Activated CD4-positive, alpha-beta T cell treated with anti-CD3 and anti-CD28 coated beads for 1 hour (primary cell): ENCODE results near the gene TXNDC15.
"Not testable (repeated sequence)": the region's sequence is repeated elsewhere in the genome, so short reads cannot be mapped to it uniquely, and the experiment has no call there.

Experiments used
- DNase-seq: peaks from one replicate; pipeline ENCODE4 v3.0.0-alpha.2; 2020

Gene TXNDC15

DNA sequence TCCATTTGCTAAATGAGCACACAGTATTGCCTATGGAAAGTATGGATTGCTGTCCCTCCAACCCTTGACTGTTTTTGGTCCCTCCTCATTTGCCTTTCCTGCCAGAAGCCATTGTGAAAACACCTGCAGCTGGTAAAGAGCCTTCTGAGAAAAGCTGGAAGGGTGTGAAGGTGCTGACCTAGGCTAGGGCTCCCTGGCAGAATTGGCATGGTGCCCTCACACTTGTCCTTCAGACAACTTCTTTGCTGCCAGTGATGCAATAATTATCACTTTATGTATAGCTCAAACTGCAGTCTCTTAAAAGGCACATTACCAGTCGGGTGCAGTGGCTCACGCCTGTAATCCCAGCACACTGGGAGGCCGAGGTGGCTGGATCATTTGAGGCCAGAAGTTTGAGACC, 4.2 kb downstream of the TXNDC15 start:
- no peak for DNase-seq

DNA sequence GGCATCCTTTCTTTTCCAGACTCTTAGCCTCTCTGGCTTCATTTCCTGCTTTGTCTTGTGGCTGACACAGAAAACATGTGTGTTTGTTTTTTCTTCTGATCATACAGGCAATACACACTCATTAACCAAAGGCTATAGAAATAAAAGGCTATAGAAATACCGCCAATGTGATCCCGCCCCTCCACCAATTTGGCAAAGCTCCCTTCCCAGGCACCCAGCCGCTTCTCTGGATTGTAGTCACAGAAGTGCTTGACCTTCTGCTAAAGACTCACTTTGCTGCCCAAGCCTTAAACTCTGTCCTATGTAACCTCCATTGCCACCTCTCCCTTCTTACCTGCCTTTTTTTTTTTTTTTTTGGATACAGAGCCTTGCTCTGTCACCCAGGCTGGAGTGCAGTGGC, 5.3 kb downstream of the TXNDC15 start:
- DNase-seq = no peak

DNA sequence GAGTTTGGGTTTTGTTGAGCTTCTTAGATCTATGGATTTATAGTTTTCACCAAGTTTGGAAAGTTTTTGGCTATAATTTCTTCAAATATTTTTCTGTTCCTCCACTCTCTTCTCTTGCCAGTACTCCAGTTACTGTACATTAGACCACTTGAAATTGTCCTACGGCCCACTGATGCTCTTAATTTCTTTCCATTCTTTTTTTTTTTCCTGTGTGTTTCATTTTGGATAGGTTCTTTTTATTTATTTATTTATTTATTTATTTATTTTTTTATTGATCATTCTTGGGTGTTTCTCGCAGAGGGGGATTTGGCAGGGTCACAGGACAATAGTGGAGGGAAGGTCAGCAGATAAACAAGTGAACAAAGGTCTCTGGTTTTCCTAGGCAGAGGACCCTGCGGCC, 6.8 kb downstream of the TXNDC15 start:
- DNase-seq = not testable (repeated sequence)

DNA sequence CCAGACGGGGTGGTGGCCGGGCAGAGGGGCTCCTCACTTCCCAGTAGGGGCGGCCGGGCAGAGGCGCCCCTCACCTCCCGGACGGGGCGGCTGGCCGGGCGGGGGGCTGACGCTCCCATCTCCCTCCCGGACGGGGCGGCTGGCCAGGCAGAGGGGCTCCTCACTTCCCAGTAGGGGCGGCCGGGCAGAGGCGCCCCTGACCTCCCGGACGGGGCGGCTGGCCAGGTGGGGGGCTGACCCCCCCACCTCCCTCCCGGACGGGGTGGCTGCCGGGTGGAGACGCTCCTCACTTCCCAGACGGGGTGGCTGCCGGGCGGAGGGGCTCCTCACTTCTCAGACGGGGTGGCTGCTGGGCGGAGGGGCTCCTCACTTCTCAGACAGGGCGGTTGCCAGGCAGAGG, 7.5 kb downstream of the TXNDC15 start:
- not testable (repeated sequence) for DNase-seq

DNA sequence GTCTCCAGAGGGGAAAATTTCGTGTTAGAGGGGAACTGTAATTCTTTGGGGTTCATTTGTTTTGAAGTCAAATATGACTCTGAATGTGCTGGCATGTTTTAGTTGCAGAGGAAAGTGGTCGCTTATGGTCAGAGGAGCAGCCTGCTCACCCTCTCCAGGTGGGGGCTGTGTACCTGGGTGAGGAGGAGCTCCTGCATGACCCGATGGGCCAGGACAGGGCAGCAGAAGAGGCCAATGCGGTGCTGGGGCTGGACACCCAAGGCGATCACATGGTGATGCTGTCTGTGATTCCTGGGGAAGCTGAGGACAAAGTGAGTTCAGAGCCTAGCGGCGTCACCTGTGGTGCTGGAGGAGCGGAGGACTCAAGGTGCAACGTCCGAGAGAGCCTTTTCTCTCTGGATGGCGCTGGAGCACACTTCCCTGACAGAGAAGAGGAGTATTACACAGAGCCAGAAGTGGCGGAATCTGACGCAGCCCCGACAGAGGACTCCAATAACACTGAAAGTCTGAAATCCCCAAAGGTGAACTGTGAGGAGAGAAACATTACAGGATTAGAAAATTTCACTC, 13.5 kb downstream of the TXNDC15 start:
- DNase-seq = no peak

DNA sequence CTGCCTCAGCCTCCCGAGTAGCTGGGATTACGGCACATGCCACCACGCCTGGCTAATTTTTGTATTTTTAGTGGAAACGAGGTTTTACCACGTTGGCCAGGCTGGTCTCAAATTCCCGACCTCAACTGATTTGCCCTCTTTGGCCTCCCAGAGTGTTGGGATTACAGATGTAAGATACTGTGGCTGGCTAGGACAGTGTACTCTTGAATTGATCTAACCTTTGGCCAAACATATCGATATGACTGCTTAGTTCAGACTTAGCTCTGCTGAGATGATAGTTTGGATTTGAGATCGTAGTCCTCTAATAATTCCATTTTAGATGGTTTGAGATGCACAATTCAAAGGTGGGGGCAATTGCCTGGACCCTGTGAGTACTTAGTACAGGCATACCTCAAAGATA, 15.2 kb downstream of the TXNDC15 start:
- no peak for DNase-seq

DNA sequence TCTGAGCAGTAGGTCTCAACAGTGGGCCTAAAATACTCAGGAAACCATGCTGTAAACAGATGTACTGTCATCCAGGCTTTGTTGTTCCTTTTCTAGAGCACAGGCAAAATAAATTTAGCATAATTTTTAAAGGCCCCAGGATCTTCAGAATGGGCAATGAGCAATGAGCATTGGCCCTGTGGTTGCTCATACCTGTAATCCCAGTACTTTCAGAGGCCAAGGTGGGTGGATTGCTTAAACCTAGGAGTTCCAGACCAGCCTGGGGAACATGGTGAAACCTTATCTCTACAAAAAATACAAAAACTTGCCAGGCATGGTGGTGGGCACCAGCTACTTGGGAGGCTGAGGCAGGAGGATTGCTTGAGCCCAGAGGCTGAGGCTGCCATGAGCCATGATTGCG, 17.3 kb downstream of the TXNDC15 start:
- DNase-seq = no peak

DNA sequence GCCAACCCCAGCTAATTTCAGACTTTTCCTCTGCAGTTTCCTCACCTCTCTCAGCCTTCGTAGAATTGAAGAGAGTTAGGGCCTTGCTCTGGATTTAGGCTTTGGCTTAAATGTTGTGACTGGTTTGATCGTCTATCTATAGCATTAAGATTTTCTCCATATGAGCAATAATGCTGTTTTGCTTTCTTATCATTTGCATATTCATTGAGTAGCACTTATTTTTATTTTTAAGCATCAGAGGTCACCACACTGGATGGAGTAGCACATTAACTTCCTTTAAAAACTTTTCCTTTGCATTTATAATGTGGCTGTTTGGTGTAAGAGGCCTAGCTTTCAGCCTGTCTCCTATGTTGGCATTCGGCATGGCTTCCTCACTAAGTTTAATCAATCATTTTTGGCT, 18.1 kb downstream of the TXNDC15 start:
- DNase-seq = no peak

DNA sequence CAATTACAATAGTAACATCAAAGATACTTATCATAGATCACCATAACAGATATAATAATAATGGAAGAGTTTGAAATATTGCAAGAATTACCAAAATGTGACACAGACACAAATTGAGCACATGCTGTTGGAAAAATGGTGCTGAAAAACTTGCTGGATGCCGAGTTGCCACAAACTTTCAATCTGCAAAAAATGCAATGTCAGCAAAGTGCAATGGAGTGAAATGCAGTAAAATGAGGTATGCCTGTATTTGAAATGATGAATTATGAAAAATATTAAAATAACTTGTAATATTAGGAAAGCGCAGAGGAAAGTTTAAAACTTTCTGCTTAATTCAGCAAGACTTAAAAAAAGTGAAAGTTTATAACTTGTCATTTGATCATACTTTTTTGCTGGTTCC, 18.8 kb downstream of the TXNDC15 start:
- DNase-seq = no peak

DNA sequence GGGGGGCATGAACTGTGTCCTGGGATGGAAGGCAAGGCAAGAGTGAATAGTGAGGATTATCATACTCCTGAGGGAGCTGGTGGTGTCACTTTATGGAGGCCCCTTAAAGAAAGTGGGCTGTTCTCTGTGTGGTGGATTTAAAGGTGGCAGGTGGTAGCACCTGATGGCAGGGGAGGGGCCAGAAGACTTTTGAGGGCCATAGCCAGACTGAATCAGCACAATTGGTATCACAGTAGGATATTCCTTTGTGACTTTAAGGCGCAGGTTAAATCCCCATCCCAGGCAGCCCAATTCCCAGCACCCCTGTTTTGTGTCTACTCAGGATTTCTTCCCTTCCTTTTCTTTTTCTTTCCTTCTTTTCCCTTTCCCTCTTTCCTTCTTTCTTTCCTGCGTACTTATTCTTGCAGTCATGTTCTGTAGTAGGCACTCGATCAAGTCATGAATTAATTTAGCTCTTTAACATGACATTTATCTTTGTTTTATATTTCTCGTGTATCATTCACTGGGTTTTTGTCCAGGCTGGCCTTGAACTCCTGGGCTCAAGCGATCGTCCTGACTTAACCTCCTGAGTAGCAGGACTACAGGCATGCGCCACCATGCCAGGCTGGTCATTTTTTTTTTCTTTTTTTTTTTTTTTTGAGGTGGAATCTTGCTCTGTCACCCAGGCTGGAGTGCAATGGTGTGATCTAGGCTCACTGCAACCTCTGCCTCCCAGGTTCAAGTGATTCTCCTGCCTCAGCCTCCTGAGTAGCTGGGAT, 19.8 kb downstream of the TXNDC15 start:
- no peak for DNase-seq

DNA sequence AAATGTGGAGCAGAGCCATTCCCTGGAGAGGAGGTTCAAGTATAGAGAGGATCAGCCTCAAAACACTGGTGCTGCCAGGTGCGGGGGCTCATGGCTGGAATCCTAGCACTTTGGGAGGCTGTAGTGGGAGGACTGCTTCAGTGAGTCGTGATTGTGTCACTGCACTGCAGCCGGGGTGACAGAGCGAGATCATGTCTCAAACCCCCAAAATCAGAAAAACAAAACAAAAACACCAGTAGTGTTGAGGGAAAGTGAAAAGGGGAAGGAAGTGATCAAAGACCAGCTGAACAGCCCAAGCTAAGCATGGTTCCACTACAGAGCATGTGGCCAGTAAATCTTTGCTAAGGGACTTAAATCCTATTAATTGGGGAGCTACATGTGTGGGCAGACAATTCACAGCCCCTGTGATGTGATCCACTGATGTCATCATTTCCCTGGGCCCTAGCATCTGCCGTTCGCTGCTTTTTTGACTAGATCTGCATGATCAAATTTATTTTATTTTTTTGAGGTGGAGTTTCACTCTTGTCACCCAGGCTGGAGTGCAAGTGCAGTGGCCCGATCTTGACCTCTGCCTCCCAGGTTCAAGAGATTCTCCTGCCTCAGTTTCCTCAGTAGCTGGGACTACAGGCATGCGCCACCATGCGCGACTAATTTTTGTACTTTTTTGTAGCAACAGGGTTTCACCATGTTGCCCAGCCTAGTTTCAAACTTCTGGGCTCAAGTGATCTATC, 28.1 kb downstream of the TXNDC15 start:
- no peak for DNase-seq

DNA sequence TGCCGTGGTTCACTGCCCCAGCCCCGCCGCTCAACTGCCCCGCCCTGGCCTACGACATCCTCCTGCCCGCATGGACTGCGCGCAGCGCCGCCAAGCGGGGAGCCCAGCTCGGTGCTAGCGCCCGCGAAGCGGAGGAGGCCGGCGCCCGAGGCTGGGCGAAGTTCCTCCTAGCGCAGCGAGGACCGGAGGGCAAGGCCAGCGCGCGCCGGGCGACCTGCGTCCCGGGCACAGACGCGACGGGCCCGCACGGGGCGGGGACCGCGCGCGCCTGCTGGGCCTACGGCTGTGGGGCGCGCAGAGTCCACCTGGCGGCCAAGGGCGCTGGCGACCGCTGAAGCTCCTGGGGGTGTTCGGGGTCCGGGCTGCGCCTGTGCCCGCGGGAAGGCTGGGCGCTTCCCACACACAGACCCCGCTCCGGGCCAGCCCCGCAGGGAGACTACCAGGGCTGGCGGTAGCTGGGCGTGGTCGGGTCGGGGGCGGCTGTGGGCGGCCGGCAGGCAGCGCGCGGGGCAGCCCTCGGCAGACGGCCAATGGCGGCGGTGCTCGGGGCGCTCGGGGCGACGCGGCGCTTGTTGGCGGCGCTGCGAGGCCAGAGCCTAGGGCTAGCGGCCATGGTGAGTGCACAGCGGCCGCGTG, 30.6 kb downstream of the TXNDC15 start, which contains the start of gene PCBD2:
Gene PCBD2 (plus strand): TSS at position 522 of the 636 bp plus-strand sequence. CDS start 9 bp downstream, at position 531.
- DNase-seq = peak; percentile 87

DNA sequence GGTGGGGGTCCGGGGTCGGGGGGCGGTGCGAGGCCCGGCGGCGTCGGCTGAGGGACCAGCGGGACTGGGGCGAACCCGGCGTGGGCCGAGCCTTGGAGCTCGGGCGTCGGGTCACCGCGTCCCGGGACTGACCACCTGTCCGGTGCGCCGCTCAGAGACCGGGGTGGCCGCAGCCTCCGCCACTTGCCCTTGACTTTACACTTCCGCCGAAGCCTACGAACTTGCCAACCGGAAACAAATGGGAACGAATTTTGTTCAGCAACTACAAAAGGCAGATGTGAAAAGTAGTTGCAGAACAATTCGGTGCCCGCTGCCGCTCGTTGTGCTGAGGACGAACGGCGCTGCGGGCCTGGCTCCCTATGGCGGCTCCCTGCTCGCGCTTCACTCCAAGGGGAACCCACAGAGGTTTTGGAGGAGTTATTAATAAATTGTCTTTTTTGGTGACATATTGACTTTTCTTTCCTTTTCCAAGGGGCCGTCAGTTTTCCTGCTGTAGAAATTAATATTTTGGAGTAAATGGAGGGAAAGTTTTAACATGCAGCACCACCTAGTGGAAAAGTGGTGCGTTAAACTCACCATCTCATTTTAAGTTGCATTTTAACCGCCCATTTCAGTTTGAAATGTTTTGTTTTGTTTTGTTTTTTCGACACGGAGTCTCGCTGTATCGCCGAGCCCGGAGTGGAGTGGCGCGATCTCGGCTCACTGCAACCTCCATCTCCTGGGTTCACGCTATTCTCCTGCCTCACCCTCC, 31.2 kb downstream of the TXNDC15 start:
- peak; percentile 45 for DNase-seq

DNA sequence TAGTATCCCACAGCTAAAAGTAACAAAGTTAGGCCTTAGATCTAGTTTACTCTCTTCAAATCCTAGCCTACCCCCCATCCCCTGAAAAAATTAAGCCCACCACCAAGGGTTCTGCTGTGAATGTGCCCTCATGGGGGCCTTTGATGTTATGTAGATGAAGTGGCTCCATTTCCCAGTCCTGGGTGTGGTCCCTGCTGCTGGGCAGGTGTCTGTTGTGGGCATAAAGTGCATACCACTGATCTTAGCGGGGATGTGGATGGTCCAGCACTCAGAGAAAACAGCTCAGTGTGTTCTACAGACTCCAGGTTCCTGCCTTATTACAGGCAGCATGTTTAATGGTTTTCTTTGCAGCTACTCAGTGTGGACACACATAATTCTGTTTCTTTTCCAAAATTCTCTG, 32.6 kb downstream of the TXNDC15 start:
- DNase-seq = no peak

DNA sequence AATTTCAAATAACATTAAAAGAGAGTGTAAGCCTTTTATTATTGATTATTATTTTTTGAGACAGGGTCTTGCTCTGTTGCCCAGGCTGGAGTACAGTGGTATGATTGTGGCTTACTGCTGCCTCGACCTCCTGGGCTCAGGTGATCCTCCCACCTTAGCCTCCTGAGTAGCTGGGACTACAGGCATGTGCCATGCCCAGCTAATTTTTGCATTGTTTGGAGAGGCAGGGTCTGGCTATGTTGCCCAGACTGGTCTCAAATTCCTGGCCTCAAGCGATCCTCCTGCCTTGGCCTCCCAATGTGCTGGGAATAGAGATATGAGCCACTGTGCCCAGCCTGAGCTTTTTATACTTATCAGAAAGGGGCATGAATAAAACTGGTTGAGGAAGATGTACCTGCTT, 36.6 kb downstream of the TXNDC15 start:
- not testable (repeated sequence) for DNase-seq

DNA sequence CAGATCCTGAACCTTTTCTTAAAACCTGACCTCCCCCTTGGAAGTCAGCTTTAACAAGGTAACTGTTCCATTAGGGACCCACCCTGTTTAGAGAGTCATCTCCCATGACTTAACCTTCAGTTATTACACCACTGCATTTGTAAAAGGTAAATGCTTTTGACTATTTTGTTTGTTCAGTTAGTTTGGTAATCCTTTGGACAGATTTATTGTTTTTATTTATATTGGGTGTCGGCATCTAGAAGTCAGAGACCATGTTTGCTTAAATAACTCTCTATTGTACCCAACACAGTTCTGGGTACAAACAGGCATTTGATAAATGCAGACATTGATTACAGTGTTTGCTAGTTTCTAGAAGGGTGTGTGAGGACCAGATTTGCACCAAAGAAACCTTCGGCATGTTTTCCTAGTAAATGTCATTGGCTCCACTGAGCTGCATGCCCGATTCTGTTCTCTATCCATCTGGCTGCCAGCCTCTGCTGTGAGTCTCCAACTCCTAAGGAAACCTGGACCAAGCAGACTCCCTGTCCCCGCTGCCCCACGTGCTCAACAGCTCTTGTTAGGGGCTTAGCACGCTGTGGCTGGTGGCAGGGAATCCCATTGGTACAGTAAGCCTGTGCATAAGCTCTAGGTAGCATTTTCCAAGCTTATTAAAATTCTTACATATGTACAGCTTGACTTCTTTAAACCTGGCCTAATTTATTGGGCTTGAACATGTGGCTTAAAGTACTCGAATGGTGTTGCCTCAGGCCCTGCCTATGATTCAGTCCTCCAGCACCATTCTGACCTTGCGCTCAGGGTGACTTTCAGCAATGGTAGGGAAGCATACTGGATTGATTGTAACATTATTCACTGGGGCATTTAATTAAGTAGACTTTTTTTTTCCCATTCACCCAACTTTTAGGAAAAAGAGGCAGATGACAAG, 37.4 kb downstream of the TXNDC15 start:
- DNase-seq = no peak

DNA sequence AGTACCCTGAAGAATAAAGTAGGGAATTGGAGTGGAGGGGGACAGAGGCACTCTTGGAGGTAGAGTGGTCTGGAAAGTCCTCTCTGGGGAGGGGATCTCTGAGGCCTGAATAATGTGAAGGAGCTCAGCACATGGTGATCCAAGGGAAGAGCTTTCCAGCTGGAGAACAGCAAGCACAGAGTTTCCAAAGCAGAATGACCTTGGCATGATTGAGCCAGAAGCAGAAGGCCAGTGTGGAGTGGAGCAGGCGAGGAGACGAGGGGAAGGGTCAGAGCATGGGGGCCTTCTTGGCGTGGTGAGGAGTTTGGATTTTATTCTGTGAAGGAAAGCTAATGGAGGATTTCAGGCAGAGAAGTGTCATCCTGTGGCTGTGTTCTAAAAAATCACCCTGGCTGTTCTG, 39.1 kb downstream of the TXNDC15 start:
- DNase-seq = no peak

DNA sequence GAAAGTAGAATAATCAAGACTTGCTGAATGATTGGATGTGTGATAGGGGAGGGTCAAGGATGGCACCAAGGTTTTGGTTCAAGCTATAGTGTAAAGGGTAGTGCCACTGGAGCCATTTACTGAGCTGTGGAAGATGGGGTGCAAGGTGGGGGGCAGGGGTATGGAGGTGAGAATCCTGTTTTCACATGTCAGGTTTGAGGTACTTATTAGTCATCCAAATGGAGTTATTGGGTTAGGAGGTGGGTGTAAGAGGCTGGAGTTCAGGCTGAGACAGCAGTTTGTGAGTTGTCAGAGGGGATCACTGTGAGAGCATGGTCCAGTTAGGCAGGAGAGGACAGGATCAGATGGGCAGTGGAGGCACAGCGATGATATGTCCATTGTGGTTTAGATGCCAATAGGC, 39.6 kb downstream of the TXNDC15 start:
- no peak for DNase-seq

DNA sequence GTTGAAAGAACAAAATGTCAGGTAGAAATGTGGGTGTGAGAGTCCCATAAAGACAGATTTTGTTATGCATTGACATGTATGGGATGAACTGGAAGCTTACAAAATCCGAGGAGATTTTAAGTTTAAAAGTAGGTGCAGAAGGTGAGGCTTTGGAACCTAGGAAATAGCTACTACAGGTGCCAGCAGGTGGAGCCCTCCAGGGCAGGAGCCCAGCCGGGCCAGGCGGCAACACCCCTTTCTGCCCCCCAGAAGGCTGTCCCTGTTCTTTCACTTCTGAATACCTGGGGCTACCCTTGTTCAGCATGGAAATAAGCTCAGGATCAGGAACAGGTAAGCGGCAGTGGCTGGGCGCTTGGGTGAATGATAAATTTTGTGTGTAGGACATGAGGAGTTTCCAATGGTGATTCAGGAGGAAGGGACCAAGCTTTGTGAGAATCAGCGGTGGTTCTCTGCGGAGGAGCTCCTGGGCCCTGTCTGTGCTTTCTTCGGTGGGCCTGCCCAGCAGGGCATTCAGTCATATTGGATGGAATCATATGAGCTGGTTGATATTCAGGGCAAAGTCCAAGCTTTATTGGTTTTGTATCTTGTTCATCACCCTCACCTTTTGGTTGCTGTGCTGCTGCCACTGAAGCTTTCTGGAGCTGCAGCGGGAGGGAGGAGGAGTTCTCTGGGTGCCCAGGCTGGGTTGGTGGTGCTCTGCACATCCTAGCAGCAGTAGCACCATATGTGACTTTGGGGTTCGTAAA, 43.1 kb downstream of the TXNDC15 start:
- no peak for DNase-seq

DNA sequence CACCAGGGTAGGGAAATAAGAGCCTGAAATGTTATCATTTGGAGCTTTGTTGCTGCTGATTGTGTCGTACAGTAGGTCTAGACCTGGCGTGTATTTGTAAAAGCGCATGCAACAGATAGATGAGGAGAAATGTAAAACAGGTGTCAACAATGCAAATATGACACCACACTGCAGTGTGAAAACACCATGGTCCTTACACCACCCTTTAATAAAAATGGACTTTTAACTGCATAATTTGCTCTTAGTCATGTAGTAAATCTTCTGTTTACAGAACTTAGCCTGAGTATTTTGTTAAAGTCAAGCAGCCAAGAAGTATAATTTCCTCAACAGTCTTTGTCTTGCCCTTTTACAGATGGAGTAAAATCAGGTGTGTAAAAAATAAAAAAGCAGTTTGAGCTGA, 44.7 kb downstream of the TXNDC15 start:
- no peak for DNase-seq
